Activated naive CD4-positive, alpha-beta T cell treated with anti-CD3 and anti-CD28 coated beads, Interleukin-2, amount 50 U/mL, for 16 hours (primary cell): ENCODE measurements around the gene PPP1R1C.

Experiments used
- DNase-seq: peaks from one replicate; pipeline ENCODE4 v3.0.0-alpha.2; 2020

The PPP1R1C gene

DNA sequence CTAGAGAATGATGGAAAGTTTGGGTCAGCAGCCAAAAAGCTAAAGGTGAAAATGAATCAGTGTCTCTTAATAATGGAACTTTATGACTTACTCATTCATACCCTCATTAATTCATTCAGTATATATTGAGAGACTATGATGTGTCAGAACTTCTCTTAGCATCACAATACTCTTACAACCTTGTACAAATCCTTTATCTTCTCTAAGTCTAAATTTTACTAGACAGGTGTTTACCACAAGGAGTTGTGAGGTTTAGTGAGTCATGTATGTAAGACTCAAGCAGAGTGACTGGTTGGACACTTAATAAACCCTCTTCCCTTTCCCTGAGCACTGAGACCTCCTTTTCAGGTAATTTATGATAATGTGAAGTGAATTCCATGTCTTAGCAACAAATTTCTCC lies 129.6 kb downstream of the PPP1R1C start:
- DNase-seq: no peak

DNA sequence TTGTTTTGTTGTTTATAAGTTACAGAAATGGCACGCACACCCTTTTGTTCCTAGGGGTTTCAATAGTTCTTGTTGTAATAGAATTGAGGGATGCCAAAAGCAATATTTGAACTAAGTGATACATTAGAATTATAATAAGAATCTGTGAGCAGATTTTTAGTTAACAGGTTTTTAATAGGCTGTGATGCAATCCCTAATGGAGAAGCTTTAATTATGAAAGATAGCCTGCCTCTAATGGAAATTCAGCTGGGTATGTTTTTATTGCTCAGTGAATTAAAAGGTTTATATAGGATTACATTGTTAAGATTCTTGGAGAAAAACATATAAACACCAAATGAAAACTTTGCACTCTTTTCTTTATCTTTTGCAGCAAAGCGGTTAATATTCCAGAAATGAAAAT lies 131.1 kb downstream of the PPP1R1C start:
- no peak for DNase-seq

DNA sequence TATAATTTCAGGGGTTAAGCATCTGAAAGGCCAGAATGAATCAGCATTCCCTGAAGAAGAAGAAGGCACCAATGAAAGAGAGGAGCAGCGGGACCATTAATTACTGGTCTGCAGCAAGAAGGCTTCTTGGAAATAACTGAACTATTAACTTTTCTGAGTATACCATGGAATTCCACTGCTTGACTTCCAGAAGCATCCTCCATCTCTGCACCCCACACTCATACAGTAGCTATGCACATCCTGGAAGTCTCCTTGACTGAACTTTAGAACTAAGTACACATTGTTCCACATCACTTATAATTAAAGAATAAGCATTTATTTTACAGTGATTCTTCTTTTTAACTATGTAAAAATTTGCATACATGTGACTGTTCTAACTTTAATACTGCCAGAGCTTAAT lies 131.5 kb downstream of the PPP1R1C start:
- no peak for DNase-seq

DNA sequence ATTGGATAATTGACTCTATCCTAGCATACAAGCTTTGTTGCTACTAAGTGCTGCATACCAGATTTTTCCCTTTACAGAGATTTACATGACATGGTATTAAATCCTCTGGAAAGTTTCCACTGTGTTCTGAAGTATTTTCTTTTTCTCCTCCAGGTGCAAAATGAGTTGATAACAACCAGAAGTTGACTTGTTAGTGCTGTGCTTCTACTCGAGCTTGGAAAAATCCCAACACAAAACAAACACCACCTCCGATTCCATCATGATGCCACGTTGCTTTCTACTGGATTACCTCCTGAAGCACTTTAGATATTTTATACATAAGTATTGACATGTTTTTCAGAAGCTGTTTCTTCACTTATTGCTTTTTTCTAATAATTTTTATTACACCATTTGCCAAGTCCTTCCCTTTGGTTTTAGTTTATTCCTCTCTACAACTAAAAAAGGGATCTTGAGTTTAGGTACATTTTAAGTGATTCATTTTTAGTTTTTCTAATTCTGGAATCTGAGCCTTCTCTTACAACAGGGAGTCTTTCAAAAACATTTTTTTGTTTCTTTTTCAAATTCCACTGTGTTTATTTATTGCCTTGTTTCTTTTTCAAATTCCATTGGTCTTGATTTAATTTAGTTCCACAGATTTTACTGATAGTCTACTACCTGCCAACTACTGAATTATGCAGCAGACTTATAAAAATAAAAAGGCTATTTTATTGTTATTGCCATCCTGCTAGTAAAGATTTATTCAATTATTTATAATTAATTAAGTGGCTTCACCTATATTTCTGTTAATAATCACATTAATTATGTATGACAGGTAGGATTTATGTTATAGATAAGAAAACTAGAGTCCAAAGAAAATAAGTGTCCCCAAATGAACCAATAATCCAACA lies 143.4 kb downstream of the PPP1R1C start:
- DNase-seq: no peak

DNA sequence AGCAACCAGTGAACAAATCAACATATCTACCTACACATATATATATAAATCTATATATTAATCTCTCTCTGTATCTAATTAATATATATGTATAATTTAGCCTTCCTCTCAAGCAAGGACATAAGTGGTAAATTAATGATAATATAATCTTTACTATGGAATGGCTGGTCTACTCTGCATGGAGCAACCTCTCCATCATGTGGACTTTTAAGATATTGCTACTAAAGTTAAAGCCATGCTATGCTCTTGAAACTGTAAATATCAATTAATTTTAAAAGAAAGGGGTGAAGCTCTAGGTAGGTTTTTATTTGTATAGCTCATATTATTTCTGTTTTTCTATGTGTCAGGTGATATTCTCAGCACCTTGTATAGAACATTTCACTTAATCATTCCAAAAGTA lies 147.0 kb downstream of the PPP1R1C start:
- DNase-seq: no peak

- no peak for DNase-seq
Measured at GRCh38 chr2:182133195-182133891, 147.7 kb downstream of the PPP1R1C start.

- no peak for DNase-seq
Measured at GRCh38 chr2:182134201-182134600, 148.5 kb downstream of the PPP1R1C start.

GRCh38 chr2:182142062-182142461 lies 156.4 kb downstream of the PPP1R1C start:
- no peak for DNase-seq

DNA sequence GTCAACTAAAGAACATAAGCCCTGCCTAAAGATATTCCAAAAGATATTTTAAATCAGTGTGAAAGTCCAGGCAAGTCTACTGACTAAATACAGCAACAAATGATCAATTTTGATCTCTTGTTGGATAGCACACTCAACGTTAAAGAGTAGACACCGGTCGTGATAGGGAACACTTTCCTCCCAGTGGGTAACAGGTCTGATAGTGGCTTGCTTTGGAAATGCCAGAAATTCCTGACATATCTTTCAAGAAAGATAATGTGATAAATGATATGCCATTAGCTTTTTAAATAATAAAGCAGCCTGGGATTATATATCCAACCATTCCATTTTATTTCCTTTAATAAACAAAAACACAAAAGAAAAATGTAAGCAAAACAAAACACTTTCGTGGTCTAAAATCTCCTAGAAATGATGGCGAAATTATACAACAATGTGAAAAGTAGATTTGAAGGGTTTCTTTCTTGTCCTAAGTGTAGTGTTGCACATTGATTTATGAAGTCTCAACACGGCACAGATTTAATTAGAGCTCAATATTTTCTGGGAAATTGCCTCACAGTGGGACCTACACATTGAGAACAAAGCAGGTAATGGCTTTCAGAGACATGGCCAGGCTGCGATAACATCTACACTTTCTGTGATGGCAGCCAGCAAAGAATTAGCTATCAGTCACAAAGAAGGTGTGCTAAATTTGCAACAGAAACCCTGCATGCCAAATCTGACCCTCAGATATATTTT lies 158.6 kb downstream of the PPP1R1C start:
- no peak for DNase-seq

DNA sequence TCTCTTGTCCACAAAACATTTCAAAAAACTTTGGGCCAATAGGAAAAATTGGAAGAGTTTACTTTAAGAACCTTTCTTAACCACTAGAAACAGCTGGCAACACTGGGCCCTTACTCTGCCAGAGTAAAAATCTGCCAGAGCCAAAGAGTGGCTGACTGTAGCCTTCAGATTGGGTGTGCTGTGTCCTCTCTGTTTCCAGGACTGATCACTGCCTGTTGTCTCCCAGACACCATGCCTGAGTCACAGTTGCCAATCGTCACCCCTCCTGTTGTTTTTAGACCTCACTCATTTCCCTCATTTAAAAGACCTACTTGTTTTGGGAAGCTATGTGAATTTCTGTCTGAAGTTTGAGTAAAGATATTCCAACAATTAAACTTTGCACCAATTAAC lies 159.1 kb downstream of the PPP1R1C start:
- DNase-seq: no peak

GRCh38 chr2:182148344-182148743 lies 162.7 kb downstream of the PPP1R1C start:
- DNase-seq: no peak

GRCh38 chr2:182163878-182164277 lies 178.2 kb downstream of the PPP1R1C start:
- no peak for DNase-seq

DNA sequence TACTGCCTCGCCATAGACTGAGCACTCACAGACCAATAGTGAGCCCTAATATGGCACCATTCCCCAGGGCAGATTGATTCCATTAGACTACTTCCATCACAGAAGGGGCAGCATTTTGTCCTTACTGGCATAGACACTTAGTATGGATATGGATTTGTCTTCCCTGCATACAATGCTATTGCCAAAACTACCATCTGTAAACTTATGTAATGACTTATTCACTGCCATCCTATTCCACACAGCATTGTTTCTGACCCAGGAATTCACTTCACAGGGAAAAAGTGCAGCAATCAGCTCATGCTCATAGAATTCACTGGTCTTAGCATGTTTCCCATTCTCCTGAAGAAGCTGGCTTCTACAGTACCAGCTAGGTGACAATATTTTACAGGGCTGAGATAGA lies 179.0 kb downstream of the PPP1R1C start:
- no peak for DNase-seq

GRCh38 chr2:182165202-182165601 lies 179.5 kb downstream of the PPP1R1C start:
- DNase-seq: no peak

- no peak for DNase-seq
Measured at GRCh38 chr2:182166406-182166805, 180.8 kb downstream of the PPP1R1C start.

DNA sequence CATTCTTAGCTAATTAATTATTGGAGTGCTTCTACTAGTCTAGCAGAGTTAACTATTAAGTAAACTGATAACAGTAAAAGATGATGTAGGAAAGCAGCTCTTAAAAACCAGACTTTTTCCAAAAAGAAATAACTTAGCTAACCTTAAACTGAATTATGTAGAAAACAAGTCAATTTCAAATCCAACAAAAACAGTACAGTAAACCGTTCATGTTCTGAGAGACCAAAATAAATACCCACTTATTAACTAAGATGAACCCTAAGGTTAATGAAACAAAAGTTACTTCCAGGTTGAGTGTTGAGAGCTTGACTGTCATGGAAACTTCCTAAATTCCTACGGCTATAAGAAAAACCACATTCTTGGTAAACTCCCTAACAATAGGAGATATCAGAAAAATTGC lies 181.2 kb downstream of the PPP1R1C start:
- no peak for DNase-seq
